Ishikawa (cell line): Measurements from ENCODE around the gene SIGLEC11.

Source experiments
- EP300 ChIP-seq: IDR thresholded peaks from 2 replicates; pipeline ENCODE4 v1.6.1; 2012; ENCODE audit warnings: borderline replicate concordance
- FOXM1 ChIP-seq: IDR thresholded peaks from 2 replicates; pipeline ENCODE4 v1.6.1; 2012; ENCODE audit warnings: low read depth, borderline replicate concordance
- MAX ChIP-seq: IDR thresholded peaks from 2 replicates; pipeline ENCODE4 v1.6.1; 2012
- RAD21 ChIP-seq: IDR thresholded peaks from 2 replicates; pipeline ENCODE4 v1.6.1; 2012; ENCODE audit warnings: low read depth
- REST ChIP-seq: IDR thresholded peaks from 2 replicates; pipeline ENCODE4 v1.6.1; 2012; ENCODE audit warnings: low read depth, mild to moderate bottlenecking
- TAF1 ChIP-seq: IDR thresholded peaks from 2 replicates; pipeline ENCODE4 v1.6.1; 2012; ENCODE audit warnings: low read depth, mild to moderate bottlenecking
- TEAD4 ChIP-seq: IDR thresholded peaks from 2 replicates; pipeline ENCODE4 v1.6.1; 2012
- YY1 ChIP-seq: IDR thresholded peaks from 2 replicates; pipeline ENCODE4 v1.6.1; 2012; ENCODE audit warnings: low read depth

- TF ChIP-seq RAD21 (no peak), MAX (no peak), TAF1 (no peak), REST (no peak), YY1 (no peak), EP300 (no peak), FOXM1 (no peak), TEAD4 (no peak)
Measured at GRCh38 chr19:49911381-49912145, 49.4 kb downstream of the SIGLEC11 start.
